GM18870 (cell line): ENCODE data around the gene ZNF644.
"Not testable (repeated sequence)": the region's sequence is repeated elsewhere in the genome, so short reads cannot be mapped to it uniquely, and the experiment has no call there.

ENCODE experiments used
- ATAC-seq: cut with Tn5 transposase; IDR thresholded peaks from one replicate; pipeline ENCODE4 v1.9.1; 2021; ENCODE audit warnings: moderate library complexity; ENCODE audit not compliant: unreplicated experiment

Gene ZNF644

GRCh38 chr1:90928231-90928630 is 93.6 kb downstream of the ZNF644 start:
- not testable (repeated sequence) for ATAC-seq

GRCh38 chr1:90927674-90928073 is 94.2 kb downstream of the ZNF644 start:
- ATAC-seq: not testable (repeated sequence)

- ATAC-seq: no peak
These were observed 94.9 kb downstream of the ZNF644 start for GRCh38 chr1:90926971-90927370.

GRCh38 chr1:90925928-90926869 is 95.6 kb downstream of the ZNF644 start:
- ATAC-seq: no peak

- no peak for ATAC-seq
These were observed 96.9 kb downstream of the ZNF644 start for GRCh38 chr1:90924982-90925381.

- ATAC-seq: no peak
These were observed 98.8 kb downstream of the ZNF644 start for GRCh38 chr1:90922996-90923395.

- no peak for ATAC-seq
These were observed 99.6 kb downstream of the ZNF644 start for GRCh38 chr1:90922202-90922601.

GRCh38 chr1:90919900-90920299 is 101.9 kb downstream of the ZNF644 start:
- peak; percentile 15 for ATAC-seq

GRCh38 chr1:90919190-90919719 is 102.6 kb downstream of the ZNF644 start:
- ATAC-seq: peak; percentile 48

GRCh38 chr1:90911353-90911752 is 110.5 kb downstream of the ZNF644 start:
- ATAC-seq: no peak

GRCh38 chr1:90902672-90903071 is 119.2 kb downstream of the ZNF644 start:
- ATAC-seq: no peak

GRCh38 chr1:90899263-90899662 is 122.6 kb downstream of the ZNF644 start:
- ATAC-seq: no peak

- not testable (repeated sequence) for ATAC-seq
These were observed 128.2 kb downstream of the ZNF644 start for GRCh38 chr1:90893679-90894078.

GRCh38 chr1:90892884-90893283 is 129.0 kb downstream of the ZNF644 start:
- ATAC-seq: not testable (repeated sequence)

GRCh38 chr1:90892196-90892595 is 129.6 kb downstream of the ZNF644 start:
- not testable (repeated sequence) for ATAC-seq

GRCh38 chr1:90891756-90892155 is 130.1 kb downstream of the ZNF644 start:
- not testable (repeated sequence) for ATAC-seq

GRCh38 chr1:90882221-90882620 is 139.6 kb downstream of the ZNF644 start:
- no peak for ATAC-seq

- no peak for ATAC-seq
These were observed 140.8 kb downstream of the ZNF644 start for GRCh38 chr1:90881034-90881433.

GRCh38 chr1:90879281-90879680 is 142.6 kb downstream of the ZNF644 start:
- no peak for ATAC-seq

GRCh38 chr1:90876101-90876500 is 145.7 kb downstream of the ZNF644 start:
- no peak for ATAC-seq
